Cortex of kidney (tissue), 1 donor: ENCODE results near the gene LAMA3.

Experiments
- DNase-seq: peaks from one replicate; lab custom pipeline; 2025; lab: John Stamatoyannopoulos, UW

The LAMA3 gene, protein sequence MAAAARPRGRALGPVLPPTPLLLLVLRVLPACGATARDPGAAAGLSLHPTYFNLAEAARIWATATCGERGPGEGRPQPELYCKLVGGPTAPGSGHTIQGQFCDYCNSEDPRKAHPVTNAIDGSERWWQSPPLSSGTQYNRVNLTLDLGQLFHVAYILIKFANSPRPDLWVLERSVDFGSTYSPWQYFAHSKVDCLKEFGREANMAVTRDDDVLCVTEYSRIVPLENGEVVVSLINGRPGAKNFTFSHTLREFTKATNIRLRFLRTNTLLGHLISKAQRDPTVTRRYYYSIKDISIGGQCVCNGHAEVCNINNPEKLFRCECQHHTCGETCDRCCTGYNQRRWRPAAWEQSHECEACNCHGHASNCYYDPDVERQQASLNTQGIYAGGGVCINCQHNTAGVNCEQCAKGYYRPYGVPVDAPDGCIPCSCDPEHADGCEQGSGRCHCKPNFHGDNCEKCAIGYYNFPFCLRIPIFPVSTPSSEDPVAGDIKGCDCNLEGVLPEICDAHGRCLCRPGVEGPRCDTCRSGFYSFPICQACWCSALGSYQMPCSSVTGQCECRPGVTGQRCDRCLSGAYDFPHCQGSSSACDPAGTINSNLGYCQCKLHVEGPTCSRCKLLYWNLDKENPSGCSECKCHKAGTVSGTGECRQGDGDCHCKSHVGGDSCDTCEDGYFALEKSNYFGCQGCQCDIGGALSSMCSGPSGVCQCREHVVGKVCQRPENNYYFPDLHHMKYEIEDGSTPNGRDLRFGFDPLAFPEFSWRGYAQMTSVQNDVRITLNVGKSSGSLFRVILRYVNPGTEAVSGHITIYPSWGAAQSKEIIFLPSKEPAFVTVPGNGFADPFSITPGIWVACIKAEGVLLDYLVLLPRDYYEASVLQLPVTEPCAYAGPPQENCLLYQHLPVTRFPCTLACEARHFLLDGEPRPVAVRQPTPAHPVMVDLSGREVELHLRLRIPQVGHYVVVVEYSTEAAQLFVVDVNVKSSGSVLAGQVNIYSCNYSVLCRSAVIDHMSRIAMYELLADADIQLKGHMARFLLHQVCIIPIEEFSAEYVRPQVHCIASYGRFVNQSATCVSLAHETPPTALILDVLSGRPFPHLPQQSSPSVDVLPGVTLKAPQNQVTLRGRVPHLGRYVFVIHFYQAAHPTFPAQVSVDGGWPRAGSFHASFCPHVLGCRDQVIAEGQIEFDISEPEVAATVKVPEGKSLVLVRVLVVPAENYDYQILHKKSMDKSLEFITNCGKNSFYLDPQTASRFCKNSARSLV (N-terminal part only)

DNA sequence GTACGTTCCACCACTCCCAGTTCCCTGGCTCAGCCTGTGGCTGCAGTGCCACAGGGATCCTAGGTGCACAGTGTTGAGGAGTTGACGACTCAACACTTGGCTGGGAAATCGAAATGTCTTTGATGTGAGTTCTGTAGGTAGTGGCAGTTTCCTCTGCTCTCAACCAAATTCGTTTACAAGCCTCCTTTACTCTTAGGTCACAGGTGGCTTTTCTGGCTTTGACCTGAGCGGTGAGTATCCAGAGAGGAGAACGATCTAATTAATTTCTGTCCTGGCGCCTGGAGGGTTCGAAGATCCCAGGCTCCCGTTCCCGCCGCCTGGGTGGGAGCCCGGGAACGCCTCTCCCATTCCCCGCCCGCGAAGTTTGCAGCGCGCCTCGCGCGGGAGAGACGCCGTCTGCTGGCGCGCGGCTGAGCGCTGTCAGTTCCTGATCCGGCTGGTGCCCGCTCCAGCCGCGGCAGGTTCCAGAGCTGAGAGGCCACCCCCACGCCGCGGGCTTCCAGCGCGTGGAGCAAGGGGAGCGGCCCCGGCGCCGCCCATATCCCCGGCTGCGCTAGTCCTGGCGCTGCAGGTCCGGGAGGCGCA, at the start of gene LAMA3:
Gene LAMA3 (plus strand): TSS at position 423 of the 585 bp plus-strand sequence. CDS start 231 bp downstream, outside the sequence.
- no peak for DNase-seq

DNA sequence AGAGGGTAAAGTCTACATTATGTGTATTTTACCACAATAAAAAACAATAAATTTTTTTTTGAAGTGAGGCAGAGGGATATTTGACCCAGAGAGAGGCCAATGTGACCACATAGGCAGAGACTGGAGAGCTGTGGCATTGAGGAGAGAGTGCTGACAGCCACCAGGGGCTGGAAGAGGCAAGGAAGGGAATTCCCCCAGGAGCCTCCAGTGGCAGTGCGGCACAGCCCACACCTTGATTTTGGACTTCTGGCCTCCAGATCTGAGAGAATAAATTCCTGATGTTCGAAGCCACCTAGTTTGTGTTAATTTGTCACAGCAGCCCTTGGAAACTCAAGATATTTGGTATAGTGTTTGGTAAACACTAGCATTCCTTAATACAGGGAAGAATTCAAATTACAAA, 49.2 kb upstream of the LAMA3 start:
- no peak for DNase-seq

DNA sequence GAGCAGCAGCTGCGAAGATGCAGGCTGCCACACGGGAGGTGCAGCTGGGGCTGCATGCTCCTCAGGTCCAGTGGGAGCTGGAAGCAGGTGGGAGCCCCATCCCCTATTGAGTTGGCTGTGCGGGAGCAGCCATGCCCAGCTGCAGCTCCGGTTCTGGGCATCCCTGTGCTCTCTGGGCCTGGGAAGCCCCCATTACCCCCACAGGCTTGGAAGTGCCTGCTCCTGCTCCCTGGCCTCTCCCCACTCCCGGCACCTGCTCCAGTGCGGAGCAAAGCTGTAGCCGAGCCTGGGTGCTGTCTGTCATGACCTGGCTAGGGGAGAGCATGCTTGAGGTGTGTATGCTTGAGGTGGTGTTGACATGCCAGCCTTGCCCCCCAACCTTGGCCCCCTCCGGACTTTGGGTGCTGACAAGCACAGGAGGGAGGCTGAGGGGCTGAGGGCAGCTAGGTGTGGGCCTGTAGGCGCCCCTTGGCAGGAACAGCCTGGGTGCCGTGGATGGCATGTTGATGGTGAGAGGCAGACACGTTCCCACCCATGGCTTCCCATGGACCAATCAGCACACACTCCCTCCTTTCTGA, 48.0 kb upstream of the LAMA3 start:
- no peak for DNase-seq

DNA sequence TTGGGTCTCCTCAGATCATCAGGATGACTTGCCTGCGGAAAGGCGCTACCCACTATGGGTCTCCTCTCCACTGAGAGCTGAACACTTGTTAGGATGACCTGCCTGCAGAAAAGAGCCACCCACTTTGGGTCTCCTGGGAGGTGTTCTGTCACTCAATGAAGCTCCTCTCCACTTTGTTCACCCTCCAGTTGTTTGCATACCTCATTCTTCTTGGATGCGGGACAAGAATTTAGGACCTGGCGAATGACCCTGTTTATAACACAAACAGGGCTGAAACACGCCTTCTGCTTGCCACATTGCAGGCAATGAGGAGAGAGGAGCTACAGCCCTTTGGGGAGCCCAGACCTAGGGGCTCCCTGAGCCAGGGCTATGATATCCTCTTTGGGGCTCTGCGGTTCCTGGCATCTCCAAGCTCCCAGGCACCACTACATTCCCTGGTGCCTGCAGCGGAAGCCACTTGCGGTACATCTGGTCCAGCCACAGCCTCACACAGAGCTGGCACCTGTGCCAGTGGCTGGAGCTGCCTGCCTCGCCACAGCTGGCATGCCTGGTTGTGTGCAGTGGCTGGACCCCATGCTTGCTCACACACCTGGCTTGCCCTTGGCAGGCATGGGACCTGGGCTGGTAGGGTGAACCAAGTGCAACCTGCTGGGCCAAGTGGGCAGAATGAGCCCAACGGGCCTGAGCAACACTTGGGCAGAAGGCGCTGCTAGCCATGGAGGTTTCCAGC, 47.2 kb upstream of the LAMA3 start:
- no peak for DNase-seq

DNA sequence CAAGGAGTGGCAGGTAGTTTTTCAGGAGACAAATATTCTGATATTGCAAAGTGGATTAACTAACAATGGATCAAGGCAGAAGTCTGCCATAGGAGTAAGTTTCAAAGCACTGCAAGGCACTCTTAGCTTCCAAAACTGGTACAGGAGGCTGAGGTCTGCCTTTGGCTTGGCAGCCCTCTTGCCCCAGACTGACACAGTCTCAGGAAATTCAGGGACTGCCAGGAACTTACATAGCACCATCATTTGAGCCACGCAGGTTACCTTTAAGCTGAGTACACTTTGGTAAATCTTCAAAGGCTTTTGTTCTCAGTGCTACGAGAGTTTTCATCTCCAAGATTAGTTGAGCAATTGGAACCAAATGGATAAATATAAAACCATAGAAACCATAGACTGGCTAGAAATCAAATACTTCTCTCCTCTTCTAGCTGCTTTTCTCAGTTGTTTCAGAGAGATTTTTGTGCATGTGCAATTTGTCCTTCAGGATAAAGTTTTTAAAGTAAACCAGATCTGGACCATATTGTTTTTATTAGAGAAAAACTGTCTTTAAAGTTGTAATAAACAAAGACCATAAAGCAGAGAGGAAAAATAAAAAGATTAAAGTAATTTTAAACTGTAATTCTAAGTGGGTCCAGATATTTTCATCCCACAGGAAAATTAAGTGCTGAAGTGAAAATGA, 45.3 kb upstream of the LAMA3 start:
- DNase-seq, result no peak

DNA sequence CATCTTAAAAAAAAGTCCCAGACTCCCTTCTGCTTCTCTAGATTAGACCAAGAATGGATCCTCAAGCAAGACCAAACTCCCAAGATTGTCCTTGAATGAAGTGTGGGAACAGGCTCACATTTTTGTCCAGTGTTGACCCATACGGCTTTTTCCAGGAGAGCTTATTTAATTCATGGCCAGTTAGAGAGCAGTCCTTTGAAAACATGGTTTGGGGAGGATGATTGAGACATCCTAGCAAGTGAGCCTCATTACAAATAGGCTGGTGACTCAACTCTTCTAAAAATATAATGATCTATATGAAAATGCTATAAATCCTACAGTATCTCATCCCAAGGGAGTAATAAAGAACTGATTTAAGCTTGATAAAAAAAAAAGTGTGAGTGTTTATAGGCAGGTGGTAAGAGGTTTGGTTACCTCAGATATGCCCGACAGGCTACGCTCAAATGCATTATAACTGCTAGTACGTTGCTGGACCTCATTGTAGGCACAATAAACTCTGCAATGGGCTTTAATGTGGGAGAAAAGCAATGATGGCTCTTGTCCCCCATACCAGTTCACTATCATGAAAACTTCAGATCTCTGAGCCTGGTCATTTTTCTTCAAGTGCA, 43.6 kb upstream of the LAMA3 start:
- no peak for DNase-seq

DNA sequence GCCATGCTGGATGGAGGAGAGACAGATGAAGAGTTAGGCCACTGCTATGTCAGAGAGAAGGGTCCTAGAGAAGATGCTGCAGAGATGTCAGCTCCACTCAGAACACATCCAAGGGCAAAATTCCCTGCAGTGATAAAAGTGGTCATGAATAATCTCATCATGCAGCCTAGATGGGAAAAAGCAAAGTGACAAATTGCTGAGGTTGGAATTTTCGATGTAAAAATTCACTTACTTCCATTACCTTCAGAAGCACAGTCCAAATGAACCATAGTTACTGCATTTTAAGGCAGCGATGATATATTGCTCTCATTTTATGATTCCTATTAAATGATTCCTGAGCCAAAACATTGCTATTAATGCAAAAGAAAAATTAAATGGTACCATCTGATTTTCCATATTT, 43.0 kb upstream of the LAMA3 start:
- no peak for DNase-seq

DNA sequence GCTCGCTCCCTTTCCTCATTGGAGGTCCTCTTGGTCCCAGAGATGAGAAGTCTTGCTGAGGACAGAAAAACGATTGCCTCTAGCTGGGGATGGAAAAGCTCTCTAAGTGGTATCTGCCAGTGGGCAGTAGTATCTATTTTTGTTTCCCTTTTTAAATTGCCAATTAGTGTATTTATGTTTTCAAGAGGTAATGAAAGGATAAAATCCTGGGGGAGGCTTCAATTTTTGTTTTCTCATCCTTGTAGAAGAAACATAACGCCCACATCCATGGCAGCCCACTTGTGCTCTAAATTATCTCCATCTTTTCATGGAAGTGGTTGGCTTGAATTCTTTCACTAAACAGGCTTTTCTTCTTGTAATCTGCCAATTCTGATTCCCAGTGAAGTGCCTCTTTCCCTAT, 40.8 kb upstream of the LAMA3 start:
- DNase-seq, result no peak

DNA sequence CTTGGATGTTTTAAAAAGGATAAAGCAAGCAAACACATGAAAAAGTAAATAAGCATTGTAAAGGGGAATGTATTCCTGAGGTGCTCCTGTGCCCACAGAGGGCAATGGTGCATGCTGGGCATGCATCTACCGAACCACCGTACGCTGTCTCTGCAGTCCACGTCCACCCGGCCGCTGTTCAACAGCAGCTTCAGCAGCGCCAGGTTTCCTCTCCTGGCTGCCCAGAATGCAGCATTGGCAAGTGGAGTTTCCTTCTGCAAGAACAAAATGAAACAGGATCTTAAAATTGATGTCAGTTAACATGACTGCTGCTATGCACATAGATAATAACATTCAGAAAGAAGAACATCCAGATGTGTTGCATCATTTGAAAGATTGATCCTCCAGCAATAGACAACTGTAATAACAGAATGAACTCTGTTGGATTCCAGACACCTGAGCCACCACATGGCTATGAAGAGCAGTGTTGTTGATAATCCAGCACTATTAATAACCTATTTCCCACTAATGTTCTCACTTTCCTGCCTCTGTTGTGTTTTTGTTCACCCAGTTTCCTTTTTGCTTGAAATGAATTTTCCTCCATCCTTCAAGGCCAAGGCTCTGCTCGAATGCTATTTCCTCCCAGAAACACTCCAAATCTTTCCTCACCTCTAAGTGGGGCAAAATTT, 40.2 kb upstream of the LAMA3 start:
- DNase-seq, result no peak

DNA sequence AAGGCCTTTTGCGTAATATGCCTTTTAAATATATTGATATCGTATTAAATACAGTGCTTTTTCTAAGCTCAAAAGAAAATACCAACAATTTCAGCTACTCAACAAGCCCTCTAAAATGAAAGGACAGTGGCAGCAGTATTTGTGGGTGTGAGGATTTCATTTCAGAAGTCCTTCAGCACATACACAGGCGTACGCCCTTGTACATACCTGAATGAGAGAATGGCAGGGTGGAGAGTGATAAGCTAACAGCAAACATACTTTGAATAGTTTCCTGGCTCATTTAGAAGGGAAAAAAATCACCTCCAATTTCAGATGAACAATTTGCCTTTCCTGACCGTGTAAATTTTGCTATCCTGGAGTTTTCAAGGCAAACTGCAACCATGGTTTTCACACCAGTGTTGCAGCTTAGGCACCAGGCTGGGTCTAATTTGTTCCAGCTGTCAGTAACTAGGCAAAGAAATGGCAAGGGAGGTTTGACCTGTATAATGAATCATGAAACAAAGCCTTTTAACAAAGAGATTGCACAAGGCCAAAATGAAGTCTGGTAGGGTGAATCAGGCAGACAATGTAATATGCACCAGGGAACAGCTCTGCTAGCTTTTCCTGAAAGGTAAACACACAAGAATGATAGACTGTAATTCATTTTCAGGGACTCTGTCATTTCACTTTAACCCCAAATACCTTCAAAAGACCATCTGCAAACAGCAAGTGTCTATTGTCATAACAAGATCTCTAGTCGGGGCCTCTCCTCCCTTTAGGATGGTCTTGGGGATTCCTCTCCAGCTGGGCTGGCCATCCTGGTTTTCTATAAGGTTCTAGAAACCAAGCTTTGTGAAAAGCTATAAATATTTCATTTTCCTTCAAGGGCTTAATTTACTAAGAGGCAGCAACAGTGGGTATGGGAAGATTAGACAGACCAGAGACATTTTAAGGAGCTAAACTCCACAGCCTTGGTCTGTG, 38.0 kb upstream of the LAMA3 start:
- no peak for DNase-seq

DNA sequence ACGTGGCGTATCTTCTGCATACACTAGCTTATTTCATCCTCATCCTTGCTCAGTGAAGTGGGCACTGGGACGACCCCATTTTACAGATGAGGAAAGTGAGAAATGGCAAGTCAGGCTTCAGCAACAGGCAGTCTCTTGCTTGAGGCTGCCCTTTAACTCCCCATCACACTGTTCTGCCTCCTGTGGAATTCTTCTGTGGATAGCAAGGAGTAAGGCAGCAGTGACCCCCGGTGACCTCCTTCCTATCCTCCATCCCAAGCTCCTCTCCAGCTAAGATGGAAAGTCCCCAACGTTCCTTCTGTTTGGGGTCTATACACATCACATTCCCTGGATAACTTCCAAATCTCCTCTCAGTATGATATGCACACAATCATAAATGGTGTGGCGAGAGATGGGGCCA, 37.0 kb upstream of the LAMA3 start:
- DNase-seq, result no peak

DNA sequence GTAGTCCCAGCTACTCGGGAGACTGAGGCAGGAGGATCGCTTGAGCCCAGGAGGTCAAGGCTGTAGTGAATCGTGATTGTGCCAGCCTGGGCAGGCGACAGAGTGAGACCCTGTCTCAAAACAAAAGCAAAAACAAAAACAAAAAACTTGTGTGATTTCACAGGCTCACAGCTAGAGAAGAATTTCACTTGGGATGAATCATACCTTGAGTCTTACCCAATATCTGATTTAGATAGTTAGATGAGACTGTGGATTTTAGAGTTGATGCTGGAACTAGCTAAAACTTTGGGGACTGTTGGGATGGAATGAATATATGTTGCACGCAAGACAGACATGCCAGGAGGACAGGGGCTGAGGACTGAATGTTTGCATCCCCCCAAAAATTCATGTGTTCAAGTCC, 31.0 kb upstream of the LAMA3 start:
- no peak for DNase-seq

DNA sequence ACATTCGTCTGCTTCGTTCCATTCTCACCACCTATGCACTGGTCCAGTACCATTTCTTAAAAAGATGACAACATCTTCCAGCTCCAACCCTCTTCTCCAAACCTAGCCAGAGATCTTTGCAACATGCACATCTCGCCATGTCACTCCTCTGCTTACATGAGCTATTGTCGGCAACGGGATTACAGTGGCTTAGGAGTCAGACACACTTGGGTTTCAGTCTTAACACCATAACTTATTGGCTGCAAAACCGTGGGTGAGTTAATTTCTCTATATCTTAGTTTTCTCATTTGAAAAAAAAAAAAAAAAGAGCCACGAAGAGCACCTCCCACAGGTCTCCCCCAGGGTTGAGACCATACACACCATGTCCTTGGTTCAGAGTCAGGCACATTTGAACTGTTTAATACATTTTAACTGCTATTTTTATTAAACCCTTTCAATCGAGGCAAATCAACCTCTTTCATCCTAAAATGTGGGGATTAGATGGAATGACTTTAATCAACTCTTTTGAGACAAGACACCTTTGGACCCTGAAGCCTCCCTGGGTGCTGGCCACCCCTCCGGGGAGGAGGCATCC, 27.4 kb upstream of the LAMA3 start:
- DNase-seq, result no peak

DNA sequence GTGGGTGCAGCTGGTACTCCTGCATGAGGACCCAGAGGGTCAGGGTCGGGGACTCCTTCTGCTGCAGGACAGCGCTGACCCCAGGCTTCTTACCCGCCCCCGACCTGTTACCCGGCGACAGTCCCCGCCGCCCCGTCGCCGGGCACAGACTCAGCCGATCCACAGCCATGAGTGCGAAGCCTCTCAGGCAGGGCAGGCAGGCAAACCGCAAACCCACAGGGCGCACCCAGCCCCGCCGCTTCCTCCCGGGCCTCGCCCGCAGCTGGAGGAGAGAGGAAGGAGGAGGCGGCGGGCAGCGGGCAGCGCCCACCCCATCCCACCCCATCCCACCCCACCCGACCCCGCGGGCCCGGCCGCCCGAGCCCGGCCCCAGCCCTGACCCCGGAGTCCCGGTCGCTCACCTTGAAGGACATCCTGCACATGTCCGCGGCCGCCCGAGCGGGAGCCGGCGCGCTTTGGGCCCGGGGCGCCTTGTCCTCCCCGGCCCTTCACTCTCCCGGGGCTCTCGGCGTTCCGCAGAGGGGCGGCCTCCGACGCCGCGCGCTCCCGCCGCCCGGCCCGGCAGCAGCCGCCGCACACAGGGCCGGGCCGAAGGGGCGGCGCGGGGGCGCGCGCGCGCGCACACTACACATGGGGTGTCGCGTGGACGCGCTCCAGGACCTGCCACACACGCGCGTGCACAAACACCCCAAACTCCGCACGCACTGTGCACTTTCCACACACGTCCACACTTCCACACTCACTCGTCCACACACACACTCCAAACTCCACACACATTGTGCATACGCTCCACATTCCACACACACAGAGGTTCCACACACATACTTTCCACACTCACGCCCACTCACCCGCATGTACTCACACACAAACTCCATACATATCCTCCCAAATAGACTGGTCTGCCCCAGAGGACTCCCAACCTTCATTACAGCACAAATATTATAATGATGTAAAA, 26.7 kb upstream of the LAMA3 start, which contains the start of gene ANKRD29:
Gene ANKRD29 (minus strand): TSS at position 603 of the 955 bp plus-strand sequence. CDS start 181 bp downstream, at position 422.
- DNase-seq, result no peak

DNA sequence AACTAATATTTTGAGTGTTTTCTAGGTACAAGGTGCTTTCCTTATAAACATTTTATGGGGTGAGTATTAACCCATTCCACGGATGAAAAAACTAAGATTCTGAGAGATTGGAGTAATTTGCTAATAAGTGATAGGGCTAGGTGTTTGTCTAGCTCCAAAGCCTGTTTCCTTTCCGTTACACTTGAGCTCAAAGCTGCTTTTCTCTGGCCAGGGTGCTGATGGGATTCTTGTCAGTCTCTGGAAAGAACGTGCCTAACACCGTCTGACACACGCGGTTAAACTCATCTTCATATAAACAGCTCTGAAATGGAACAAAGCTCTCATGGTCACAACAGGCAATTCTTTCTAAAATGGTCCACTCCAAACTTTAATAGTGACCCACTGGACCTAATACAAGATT, 24.6 kb upstream of the LAMA3 start:
- no peak for DNase-seq

DNA sequence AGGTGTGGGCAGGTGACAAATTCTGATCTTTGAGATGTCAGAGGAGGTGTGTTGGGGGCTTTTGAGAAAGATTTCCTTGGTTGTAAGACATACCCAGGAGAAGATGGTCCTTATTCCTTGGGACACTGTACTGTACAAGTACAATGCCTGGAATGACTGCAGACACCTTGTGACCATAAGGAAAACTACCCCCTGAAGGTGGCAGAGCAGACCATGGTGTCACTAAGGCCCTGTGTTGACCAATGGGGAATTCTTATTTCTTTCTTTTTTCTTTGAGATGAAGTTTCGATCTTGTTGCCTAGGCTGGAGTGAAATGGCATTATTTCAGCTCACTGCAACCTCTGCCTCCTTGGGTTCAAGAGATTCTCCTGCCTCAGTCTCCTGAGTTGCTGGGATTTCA, 22.1 kb upstream of the LAMA3 start:
- no peak for DNase-seq
